ENCODE results near the gene CWF19L2.

DNA sequence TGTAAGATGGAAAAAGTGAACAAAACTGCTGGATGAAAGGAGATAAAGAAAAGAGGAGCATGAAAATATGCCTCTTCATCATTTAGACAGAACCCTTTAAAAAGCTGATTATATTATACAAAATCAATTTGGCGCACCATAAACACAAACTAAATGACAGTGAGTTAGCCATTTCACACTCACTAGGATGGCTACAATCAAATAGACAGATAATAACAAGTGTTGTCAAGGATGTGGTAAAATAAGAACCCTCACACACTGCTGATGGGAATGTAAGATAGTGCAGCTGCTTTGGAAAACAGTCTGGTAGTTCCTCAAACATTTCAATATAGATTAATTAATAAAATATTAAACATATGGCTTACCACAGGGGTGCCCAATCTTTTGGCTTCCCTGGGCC lies 99.7 kb downstream of the CWF19L2 start:
- no peak for TF ChIP-seq CTCF (conservative IDR thresholded peaks at IDR 0.05; ENCODE audit: low read depth in 2 of 2)
- TF ChIP-seq EZH2 (IDR thresholded peaks at IDR 0.05; ENCODE audit: low read depth, unreplicated experiment): no peak
- TF ChIP-seq POLR2AphosphoS5 (IDR thresholded peaks at IDR 0.05; ENCODE audit: low read depth): no peak

Measured in GM23338 (cell line).